Hindlimb muscle (tissue), 1 donor: ENCODE data around the gene ATP11A. TPM values are rescaled to one million over a fixed set of nuclear protein-coding genes. Genes with fewer than 3 reads are reported as not detected.
"Not testable (repeated sequence)": the region's sequence is repeated elsewhere in the genome, so short reads cannot be mapped to it uniquely, and the experiment has no call there.

Experiments
- DNase-seq: peaks from one replicate; pipeline ENCODE4 v3.0.0-alpha.2; 2013
- polyA plus RNA-seq: library from polyadenylated mRNA; unstranded; fragments of 120-200 nt; gene quantifications from one replicate; pipeline ENCODE4 v1.2.1, GENCODE V29; 2013; ENCODE audit not compliant: insufficient read length

ATP11A gene
- polyA plus RNA-seq, 1 donor = 27.0 TPM

DNA sequence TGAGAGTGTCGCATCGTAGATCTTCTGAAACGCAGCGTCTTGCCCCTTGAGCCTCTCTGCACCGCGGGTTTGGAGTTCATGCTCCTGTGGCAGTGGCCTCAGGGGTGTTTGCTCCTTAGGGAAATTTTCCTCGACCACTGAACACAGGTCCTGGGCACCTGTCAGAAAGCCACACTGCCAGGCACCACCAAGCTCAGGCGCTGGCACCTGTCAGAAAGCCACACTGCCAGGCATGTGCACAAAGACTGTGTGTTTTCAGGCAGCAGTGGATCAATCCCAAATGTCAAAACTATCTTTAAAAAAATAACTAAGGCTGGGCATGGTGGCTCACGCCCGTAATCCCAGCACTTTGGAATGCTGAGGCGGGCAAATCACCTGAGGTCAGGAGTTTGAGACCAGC lies 87.1 kb downstream of the ATP11A start:
- DNase-seq = no peak

- DNase-seq = no peak
Observed at GRCh38 chr13:112777637-112778406, 88.0 kb downstream of the ATP11A start.

DNA sequence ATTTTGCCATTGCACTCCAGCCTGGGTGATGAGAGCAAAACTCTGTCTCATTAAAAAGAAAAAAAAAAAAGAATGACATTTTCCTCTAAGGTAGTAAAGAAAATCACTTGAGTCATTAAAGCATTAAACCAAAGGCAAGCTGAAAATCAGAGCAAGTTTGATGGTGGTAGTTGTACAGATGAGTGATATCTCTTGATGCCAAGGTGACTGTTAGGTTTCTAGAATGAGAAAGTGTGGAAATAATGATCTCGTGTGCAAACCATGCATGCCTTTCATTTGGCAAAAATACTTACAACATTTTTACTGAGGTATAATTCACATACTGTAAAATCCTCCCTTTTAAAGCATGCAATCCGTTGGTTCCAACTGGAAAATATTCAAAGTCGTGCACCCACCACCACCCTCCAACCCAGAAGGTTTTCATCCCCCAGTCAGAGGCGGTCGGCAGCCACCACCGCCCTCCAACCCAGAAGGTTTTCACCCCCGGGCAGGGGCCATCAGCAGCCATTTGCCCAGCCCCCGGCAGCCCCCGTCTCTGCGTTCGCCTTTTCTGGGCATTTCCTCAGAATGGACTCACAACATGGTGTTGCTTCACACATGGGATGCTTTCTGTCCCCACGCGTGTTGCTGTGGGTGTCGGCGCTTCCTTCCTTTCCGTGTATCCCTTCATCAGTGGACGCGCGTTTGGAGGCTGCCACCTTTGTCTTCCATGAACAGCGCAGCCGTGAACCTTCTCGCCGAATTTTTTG lies 90.2 kb downstream of the ATP11A start:
- no peak for DNase-seq

GRCh38 chr13:112781287-112781686 lies 91.4 kb downstream of the ATP11A start:
- no peak for DNase-seq

GRCh38 chr13:112781881-112782361 lies 92.1 kb downstream of the ATP11A start:
- no peak for DNase-seq

DNA sequence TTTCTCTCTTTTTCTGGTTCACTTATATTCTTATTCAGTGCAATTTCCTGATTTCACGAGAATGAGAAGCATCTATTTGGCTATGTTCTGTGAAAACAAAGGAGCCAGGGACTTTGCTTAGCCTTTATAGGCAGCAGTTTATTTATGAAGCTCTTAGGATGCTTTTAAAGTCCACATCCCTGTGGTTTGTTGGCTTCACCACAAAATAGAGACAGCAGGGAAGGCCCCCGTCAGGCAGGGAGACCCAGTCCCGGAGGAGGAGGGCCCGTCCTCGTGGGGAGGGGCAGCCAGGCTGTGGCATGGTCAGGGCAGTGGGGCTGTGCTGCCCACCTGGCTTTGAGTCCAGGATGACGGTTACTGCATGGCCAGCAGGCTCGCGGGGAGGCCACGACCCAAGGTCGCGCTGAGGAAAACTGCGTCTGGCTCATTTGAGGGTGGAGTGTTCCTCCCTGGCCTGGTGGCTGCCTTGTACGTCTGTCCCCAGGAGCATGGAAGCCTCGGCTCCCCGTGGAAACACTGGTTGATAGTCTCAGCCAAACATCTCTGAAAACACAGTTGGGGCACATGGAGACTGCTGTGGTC lies 92.7 kb downstream of the ATP11A start:
- DNase-seq = no peak

DNA sequence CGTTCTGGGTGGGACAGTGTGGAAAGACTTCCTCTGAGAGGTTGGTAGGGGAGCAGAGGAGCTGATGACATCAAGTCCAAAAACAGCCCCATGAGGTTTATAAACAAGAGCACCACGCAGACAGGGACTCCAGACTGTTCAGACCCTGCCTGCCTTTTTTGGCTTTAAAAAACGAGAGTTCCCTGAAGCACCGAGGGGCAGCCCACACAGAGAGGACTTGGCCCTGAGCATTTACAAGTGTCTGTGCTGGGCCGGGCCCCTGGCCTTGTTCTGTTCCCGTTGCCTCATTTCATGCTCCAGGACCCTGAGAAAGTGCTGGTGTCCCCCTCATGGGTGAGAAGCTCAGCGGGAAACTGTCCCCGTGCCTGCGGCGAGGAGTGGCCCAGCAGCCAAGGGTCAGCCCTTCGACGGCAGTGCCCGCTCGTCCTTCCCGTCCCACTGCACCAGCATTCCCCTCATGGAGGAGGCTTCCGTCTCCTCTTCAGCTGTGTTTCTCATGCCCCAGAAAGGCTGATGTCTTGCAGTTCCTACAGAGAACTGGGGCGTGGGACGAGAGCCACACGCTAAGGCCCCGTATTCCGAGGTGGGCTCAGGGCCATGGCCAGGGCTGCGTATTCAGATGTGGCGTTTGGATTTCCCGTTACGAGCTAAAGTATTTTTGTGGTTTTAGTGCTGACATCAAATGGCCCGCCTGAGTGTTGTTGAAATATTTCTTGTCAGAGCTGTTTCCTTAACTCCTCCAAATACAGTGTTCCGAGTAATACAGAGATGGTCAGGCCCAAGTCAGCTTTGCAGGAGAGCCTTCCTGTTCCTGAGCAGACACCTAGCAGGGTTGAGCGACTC lies 93.5 kb downstream of the ATP11A start:
- peak; percentile 49 for DNase-seq

- no peak for DNase-seq
Observed at GRCh38 chr13:112783978-112784371, 94.1 kb downstream of the ATP11A start.

GRCh38 chr13:112784811-112785482 lies 95.1 kb downstream of the ATP11A start:
- DNase-seq = no peak

GRCh38 chr13:112785483-112785856 lies 95.6 kb downstream of the ATP11A start:
- no peak for DNase-seq

DNA sequence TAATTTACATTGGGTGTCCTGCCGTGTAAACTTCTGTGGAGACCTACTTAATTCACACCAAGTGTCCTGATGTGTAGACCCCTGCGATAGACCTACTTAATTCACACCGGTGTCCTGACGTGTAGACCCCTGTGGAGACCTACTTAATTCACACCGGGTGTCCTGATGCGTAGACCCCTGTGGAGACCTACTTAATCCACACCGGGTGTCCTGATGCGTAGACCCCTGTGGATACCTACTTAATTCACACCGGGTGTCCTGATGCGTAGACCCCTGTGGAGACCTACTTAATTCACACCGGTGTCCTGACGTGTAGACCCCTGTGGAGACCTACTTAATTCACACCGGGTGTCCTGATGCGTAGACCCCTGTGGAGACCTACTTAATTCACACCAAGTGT lies 97.0 kb downstream of the ATP11A start:
- DNase-seq = not testable (repeated sequence)

DNA sequence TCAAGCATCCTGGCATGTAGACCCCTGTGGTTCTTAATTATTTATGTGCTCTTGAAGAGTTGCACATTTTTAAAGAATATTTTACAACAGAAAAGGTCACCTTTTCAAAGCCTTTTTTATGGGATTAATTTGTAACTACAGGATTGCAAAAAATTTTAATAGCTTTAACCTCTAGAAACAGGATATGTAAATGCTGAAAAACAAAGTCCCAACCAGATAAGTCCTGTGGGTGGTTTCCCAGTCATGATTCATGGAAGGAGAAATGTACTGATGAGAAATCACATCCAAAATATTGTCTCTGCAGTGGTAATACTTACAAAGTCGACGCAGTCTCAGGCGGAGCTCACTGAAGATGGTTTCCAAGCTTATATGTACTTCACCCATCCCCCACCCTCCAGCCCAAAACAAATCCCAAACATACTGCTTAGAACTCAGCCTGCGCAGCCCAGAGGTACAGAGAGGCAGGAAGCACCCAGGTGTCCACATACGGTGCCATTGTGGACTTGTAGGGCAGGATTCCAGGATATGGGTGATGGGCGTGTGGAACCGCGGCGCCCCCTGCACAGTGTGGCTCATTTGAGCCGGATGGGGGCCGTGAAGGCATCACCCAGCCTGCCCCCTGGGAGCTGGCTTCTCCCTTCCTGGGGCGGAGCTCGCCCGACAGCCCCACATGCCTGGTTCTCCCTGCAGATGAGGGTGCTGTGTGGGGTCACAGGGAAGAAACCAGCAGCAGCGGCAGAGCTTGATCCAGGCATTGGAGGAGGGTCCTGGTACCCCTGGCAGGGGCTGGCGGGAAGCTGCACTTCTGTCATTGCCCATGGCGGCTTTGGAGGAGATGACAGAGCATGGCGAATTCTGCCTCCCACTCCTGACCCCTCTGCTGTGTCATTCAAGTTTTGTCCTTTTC lies 101.2 kb downstream of the ATP11A start:
- no peak for DNase-seq

DNA sequence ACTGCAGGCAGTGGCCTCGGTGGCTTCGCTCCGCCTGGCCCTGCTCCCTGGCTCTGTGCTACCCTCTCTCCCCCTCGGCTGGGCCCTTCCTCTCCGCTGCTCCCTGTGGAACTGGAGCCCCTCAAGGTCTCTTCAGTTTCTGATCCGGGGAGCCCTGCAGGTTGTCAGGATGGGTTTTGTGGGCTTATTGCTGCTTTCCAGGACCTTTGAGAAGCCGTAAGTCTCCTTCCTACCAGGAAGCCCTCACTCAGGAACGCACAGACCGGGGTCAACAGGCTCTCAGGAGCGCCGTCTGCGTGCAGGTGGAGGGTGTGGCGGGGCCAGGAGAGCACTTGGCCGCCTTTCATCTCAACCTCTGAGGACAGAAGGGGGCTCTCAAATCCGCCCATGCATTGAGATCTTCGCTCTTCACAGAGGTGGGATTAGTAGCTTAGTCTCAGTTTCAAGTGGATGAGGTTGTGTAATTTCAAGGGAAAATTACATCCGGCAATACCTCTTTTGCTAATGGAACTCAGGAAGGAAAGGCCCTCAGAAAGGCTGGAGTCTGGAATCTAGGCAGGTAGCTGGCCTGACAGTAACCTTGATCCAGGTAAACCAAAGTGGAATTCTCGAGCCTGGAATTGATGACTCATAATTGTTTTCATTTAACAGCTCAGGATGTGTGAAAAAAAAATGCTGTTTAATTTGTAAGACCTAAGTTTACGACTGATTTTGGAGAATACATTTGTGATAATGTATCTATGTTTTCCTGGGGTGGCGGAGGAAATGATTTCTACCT lies 102.0 kb downstream of the ATP11A start:
- no peak for DNase-seq

DNA sequence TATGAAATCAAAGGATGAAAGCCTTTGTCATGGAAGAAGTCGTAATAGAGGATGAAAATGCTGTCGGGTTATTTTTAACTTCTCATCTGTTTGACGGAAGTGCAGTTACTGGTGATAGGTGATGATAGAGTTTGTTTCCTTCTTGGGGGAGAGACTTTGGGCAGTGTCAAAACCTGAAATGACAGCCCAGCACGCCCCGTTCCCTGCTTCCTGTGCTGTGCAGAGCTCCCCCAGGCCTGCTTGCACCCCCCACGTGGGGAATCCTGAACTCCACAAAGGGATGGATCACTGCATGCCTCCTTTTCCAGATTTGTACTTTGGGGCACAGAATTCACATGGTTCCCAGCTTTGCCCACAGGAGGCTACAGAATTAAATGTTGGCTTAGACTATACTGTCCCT lies 102.7 kb downstream of the ATP11A start:
- DNase-seq = no peak

- DNase-seq = no peak
Observed at GRCh38 chr13:112793545-112794445, 104.0 kb downstream of the ATP11A start.

- DNase-seq = no peak
Observed at GRCh38 chr13:112795277-112795676, 105.4 kb downstream of the ATP11A start.

- no peak for DNase-seq
Observed at GRCh38 chr13:112796190-112796915, 106.5 kb downstream of the ATP11A start.

DNA sequence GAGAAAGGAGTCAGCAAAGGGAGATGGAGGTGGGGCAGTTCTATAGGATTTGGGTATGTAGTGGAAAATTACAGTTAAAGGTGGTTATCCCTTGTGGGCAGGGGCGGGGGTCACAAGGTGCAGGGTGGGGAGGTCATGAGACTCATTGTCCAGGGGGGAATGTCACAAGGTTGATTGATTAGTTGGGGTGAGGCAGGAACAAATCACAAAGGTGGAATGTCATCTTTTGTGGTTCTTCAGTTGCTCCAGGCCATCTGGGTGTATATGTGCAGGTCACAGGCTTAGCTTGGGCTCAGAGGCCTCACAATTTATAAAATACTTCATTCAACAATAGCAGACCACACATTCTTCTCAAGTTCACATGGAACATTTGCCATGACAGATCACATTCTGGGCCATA lies 109.6 kb downstream of the ATP11A start:
- DNase-seq = no peak
